IMR-90 (cell line): ENCODE results near the gene HDHD5.

Experiments used
- BHLHE40 ChIP-seq: fragments of 150-350 bp; IDR thresholded peaks from 2 replicates; pipeline ENCODE4 v1.6.1; 2016; ENCODE audit warnings: mild to moderate bottlenecking, low read depth, low read length
- CEBPB ChIP-seq: IDR thresholded peaks from 2 replicates; pipeline ENCODE4 v1.6.1; 2012; ENCODE audit warnings: low read depth, low read length, improper control_type of control experiment
- CHD1 ChIP-seq: IDR thresholded peaks from 2 replicates; pipeline ENCODE4 v1.6.1; 2012; ENCODE audit warnings: low read depth, low read length, improper control_type of control experiment
- CTCF ChIP-seq: conservative IDR thresholded peaks from 2 replicates; pipeline ENCODE4 v1.5.1; 2012; ENCODE audit warnings: mild to moderate bottlenecking, low read depth, low read length, improper control_type of control experiment
- ELK1 ChIP-seq: fragments of 150-350 bp; IDR thresholded peaks from 2 replicates; pipeline ENCODE4 v1.6.1; 2016; ENCODE audit warnings: low read depth, mild to moderate bottlenecking, low read length, moderate library complexity, borderline replicate concordance
- MAFK ChIP-seq: IDR thresholded peaks from 2 replicates; pipeline ENCODE4 v1.6.1; 2012; ENCODE audit warnings: low read depth, low read length, improper control_type of control experiment
- MAZ ChIP-seq: IDR thresholded peaks from 2 replicates; pipeline ENCODE4 v1.6.1; 2012; ENCODE audit warnings: low read depth, mild to moderate bottlenecking, low read length, improper control_type of control experiment, moderate library complexity, borderline replicate concordance
- MXI1 ChIP-seq: IDR thresholded peaks from 2 replicates; pipeline ENCODE4 v1.6.1; 2012; ENCODE audit warnings: low read depth, mild to moderate bottlenecking, low read length, moderate library complexity, borderline replicate concordance
- NFE2L2 ChIP-seq: fragments of 150-350 bp; IDR thresholded peaks from 2 replicates; pipeline ENCODE4 v1.6.1; 2016; ENCODE audit warnings: low read depth, mild to moderate bottlenecking, low read length
- POLR2A ChIP-seq: IDR thresholded peaks from 2 replicates; pipeline ENCODE4 v1.6.1; 2012; ENCODE audit warnings: mild to moderate bottlenecking, low read depth, low read length
- RCOR1 ChIP-seq: IDR thresholded peaks from 2 replicates; pipeline ENCODE4 v1.6.1; 2012; ENCODE audit warnings: mild to moderate bottlenecking, low read length, improper control_type of control experiment; ENCODE audit not compliant: insufficient replicate concordance
- RFX5 ChIP-seq: IDR thresholded peaks from 2 replicates; pipeline ENCODE4 v1.8.0; 2012; ENCODE audit warnings: low read depth, mild to moderate bottlenecking, low read length, moderate library complexity
- SMC3 ChIP-seq: fragments of 150-350 bp; IDR thresholded peaks from 2 replicates; pipeline ENCODE4 v1.6.1; 2016; ENCODE audit warnings: low read depth, mild to moderate bottlenecking, antibody characterized with exemption, low read length, moderate library complexity
- TF ChIP-seq, protein P1 (sequence below): fragments of 150-350 bp; IDR thresholded peaks from 2 replicates; pipeline ENCODE4 v1.6.1; 2017; ENCODE audit warnings: mild to moderate bottlenecking, antibody characterized with exemption, low read length, low read depth

DNA sequence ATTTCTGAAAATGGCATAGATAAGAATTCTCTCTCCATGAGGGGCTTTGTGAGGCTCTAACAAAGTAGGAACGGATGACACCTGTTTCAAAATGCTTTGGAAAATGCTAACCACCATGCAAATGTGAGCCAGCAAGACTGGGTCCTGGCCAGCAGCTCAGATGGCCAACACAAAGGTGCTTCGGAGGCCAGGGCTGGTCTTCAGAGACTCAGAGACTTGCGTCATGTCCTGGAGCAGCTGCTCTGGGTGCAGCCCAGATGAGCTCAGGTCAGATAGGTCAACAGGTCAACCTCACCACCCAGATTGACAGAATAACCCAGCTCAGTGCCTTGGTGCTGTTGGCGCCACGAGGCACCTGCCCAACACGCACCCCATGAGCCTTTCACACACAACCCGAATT lies 25.9 kb downstream of the HDHD5 start:
- TF ChIP-seq CTCF (no peak), POLR2A (no peak), MAZ (no peak), CHD1 (no peak), MAFK (no peak), RFX5 (no peak), ELK1 (no peak), SMC3 (no peak), CEBPB (no peak), NFE2L2 (no peak), RCOR1 (no peak), BHLHE40 (no peak), MXI1 (no peak)
- TF ChIP-seq, protein P1, sequence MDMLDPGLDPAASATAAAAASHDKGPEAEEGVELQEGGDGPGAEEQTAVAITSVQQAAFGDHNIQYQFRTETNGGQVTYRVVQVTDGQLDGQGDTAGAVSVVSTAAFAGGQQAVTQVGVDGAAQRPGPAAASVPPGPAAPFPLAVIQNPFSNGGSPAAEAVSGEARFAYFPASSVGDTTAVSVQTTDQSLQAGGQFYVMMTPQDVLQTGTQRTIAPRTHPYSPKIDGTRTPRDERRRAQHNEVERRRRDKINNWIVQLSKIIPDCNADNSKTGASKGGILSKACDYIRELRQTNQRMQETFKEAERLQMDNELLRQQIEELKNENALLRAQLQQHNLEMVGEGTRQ, result no peak
